GM12878 (cell line): ENCODE results near the gene NCAM1. TPM values are rescaled to one million over a fixed set of nuclear protein-coding genes. Genes with fewer than 3 reads are reported as not detected.

ENCODE experiments used
- ATAC-seq: fragments of 200-7000 bp; cut with Tn5 transposase; 3 replicates; pipeline ENCODE4 v1.9.1; 2020; ENCODE audit warnings: mild to moderate bottlenecking, moderate library complexity
- BruUV-seq: library from RNA; stranded (reverse); fragments of 400-500 nt; replicated peaks from 2 replicates; lab custom pipeline; 2021; lab: Mats Ljungman, UMichigan
- CTCF ChIA-PET: fragments of 300-600 bp; sonication (Branson Sonifier 250); formaldehyde crosslinking; extraction: SDS; loops from one replicate; lab custom pipeline; 2021; ENCODE audit warnings: inconsistent platforms; lab: Yijun Ruan, JAX
- POLR2A ChIA-PET: fragments of 350-600 bp; formaldehyde crosslinking; extraction: SDS; loops from one replicate; lab custom pipeline; 2021; ENCODE audit warnings: inconsistent platforms; lab: Charles Lee
- RAD21 ChIA-PET: fragments of 300-600 bp; sonication (Branson Sonifier 250); formaldehyde crosslinking; loops from one replicate; lab custom pipeline; 2023; ENCODE audit warnings: antibody characterized with exemption; ENCODE audit not compliant: unreplicated experiment; lab: Charles Lee
- SMC1A ChIA-PET: fragments of 300-600 bp; sonication (Branson Sonifier 250); formaldehyde crosslinking; loops from one replicate; lab custom pipeline; 2023; ENCODE audit not compliant: unreplicated experiment, uncharacterized antibody; lab: Charles Lee
- DNase-seq: peaks from one replicate; pipeline ENCODE4 v3.0.0-alpha.2; 2011; ENCODE audit warnings: low read depth, low spot score
- FAIRE-seq: peaks from 3 replicates; lab custom pipeline; 2011; peaks lifted over from hg19 to GRCh38; lab: Jason Lieb, UNC
- H2AFZ ChIP-seq: 2 replicates; pipeline ENCODE4 v1.6.0; 2011; ENCODE audit warnings: low read depth, low read length, control low read depth; ENCODE audit not compliant: control insufficient read depth
- H3K27ac ChIP-seq: 2 replicates; pipeline ENCODE4 v1.5.1; 2011; ENCODE audit warnings: control low read depth; ENCODE audit not compliant: control insufficient read depth, insufficient read depth
- H3K27me3 ChIP-seq, 2 experiments: replicated peaks in 1 of 2; 2 replicates each; pipeline versions ENCODE4 v1.6.0 to v1.6.1; 2011; ENCODE audit warnings: low read length in 1 of 2; ENCODE audit not compliant: control insufficient read depth in 2 of 2, insufficient read depth in 2 of 2
- H3K36me3 ChIP-seq, 2 experiments: 2 replicates each; pipeline ENCODE4 v1.5.1; 2011; ENCODE audit warnings: low read length in 1 of 2; ENCODE audit not compliant: control insufficient read depth in 2 of 2, insufficient read depth in 2 of 2
- H3K4me1 ChIP-seq: 2 replicates; pipeline ENCODE4 v1.6.1; 2011; ENCODE audit warnings: mild to moderate bottlenecking, low read length, moderate library complexity, mixed read lengths; ENCODE audit not compliant: control insufficient read depth, insufficient read depth
- H3K4me2 ChIP-seq: 2 replicates; pipeline ENCODE4 v1.6.0; 2011; ENCODE audit warnings: control low read depth; ENCODE audit not compliant: control insufficient read depth, insufficient read depth
- H3K4me3 ChIP-seq: fragments of 200-600 bp; sonication (generic); 2 replicates; pipeline ENCODE4 v1.5.1; 2016
- H3K79me2 ChIP-seq: 2 replicates; pipeline ENCODE4 v1.6.0; 2011; ENCODE audit warnings: low read length; ENCODE audit not compliant: control insufficient read depth, insufficient read depth
- H3K9ac ChIP-seq: 2 replicates; pipeline ENCODE4 v1.8.0; 2011; ENCODE audit warnings: low read length, control low read depth, mixed read lengths; ENCODE audit not compliant: control insufficient read depth, insufficient read depth
- H3K9me3 ChIP-seq: replicated peaks from 3 replicates; pipeline ENCODE4 v1.5.1; 2011; ENCODE audit warnings: mild to moderate bottlenecking, low read length; ENCODE audit not compliant: control insufficient read depth, insufficient read depth
- H4K20me1 ChIP-seq: 2 replicates; pipeline ENCODE4 v1.6.0; 2011; ENCODE audit not compliant: control insufficient read depth, insufficient read depth
- BCLAF1 ChIP-seq: fragments of 450-650 bp; IDR thresholded peaks from 2 replicates; pipeline ENCODE4 v1.6.1; 2017; ENCODE audit warnings: antibody characterized with exemption, mild to moderate bottlenecking, moderate library complexity
- CHD2 ChIP-seq: IDR thresholded peaks from 2 replicates; pipeline ENCODE4 v1.6.1; 2011; ENCODE audit warnings: low read depth, low read length, improper control_type of control experiment, borderline replicate concordance
- CREB1 ChIP-seq: IDR thresholded peaks from 2 replicates; pipeline ENCODE4 v1.6.1; 2012; ENCODE audit warnings: low read depth, mild to moderate bottlenecking, inconsistent platforms
- IKZF2 ChIP-seq, 2 experiments: fragments of 450-650 bp; IDR thresholded peaks; 2 replicates each; pipeline ENCODE4 v1.6.1; 2017; ENCODE audit warnings: mild to moderate bottlenecking in 2 of 2, moderate library complexity in 2 of 2
- MAX ChIP-seq: IDR thresholded peaks from 2 replicates; pipeline ENCODE4 v1.6.1; 2012; ENCODE audit warnings: low read depth, low read length, improper control_type of control experiment
- POU2F2 ChIP-seq: IDR thresholded peaks from 3 replicates; pipeline ENCODE4 v1.6.1; 2011; ENCODE audit warnings: low read depth, mild to moderate bottlenecking, low read length, borderline replicate concordance
- RFX5 ChIP-seq: IDR thresholded peaks from 2 replicates; pipeline ENCODE4 v1.6.1; 2011; ENCODE audit warnings: low read depth, low read length, improper control_type of control experiment
- SIX5 ChIP-seq: IDR thresholded peaks from 2 replicates; pipeline ENCODE4 v1.6.1; 2011; ENCODE audit warnings: mild to moderate bottlenecking, low read depth, low read length, moderate library complexity; ENCODE audit not compliant: severe bottlenecking
- SRF ChIP-seq, 2 experiments: IDR thresholded peaks; 2 replicates each; pipeline ENCODE4 v1.6.1; 2011; ENCODE audit warnings: low read depth in 2 of 2, low read length in 2 of 2, mild to moderate bottlenecking in 1 of 2, moderate library complexity in 1 of 2
- YY1 ChIP-seq: IDR thresholded peaks from 2 replicates; pipeline ENCODE4 v1.6.1; 2011; ENCODE audit warnings: low read depth, mild to moderate bottlenecking, low read length
- WGBS: methylation state at CpG from one replicate; pipeline ENCODE4 v1.1.6; 2016; ENCODE audit warnings: low lambda C conversion rate; ENCODE audit not compliant: insufficient replicate concordance, insufficient coverage; ENCODE audit errors: missing lambda C conversion rate; 5-methylcytosine and 5-hydroxymethylcytosine counted together
- in situ Hi-C: fragments of 300-500 bp; cut with MboI; formaldehyde crosslinking; loops from 9 replicates; pipeline ENCODE4 v1.14.3; 2018; ENCODE audit warnings: mixed read lengths
- intact Hi-C: fragments of 100-400 bp; cut with micrococcal nuclease; formaldehyde crosslinking; loops from one replicate; pipeline ENCODE4 v1.14.2; 2022; ENCODE audit not compliant: unreplicated experiment
- polyA plus RNA-seq, 11 experiments: library from polyadenylated mRNA; depleted of rRNA in 4 of 11; unstranded in 6 of 11; stranded (reverse) in 5 of 11; fragments of >200 nt; fragmentation: Nextera tagmentation in 4 of 11; fragmentation: Illumina TruSeq in 1 of 11; extraction: Ambion mirVana in 4 of 11; extraction: Trizol in 1 of 11; gene quantifications; 1 replicate in 1 of 11; 2 replicates in 10 of 11; pipeline versions ENCODE4 v1.2.1 to v1.2.3, GENCODE V29; 2011 to 2016; ENCODE audit warnings: inconsistent platforms in 2 of 11, missing spikeins in 2 of 11, low read depth in 1 of 11
- total RNA-seq, 4 experiments: library from RNA; depleted of rRNA in 3 of 4; stranded (reverse); fragments of >200 nt in 3 of 4; fragmentation: Illumina TruSeq in 1 of 4; extraction: Trizol in 1 of 4; gene quantifications; 2 replicates each; pipeline versions ENCODE4 v1.2.1 to v1.2.3, GENCODE V29; 2013 to 2021
- TF ChIP-seq, protein P1 (sequence below): fragments of 450-650 bp; IDR thresholded peaks from 2 replicates; pipeline ENCODE4 v1.6.1; 2017; ENCODE audit warnings: mild to moderate bottlenecking, low read depth, inconsistent platforms; ENCODE audit not compliant: poor library complexity, severe bottlenecking
- TF ChIP-seq, protein P2 (sequence below): fragments of 450-650 bp; IDR thresholded peaks from 2 replicates; pipeline ENCODE4 v1.6.1; 2014; ENCODE audit warnings: mild to moderate bottlenecking
- TF ChIP-seq, protein P3 (sequence below): IDR thresholded peaks from 2 replicates; pipeline ENCODE4 v1.6.1; 2012; ENCODE audit warnings: mild to moderate bottlenecking, low read depth, low read length

The NCAM1 gene
- total and polyA plus RNA-seq, 10 of the 15 experiments (the other 5 are each of a cell fraction or from before 2014, with no cell fraction given), result 0.10 to 0.23 (median 0.11) TPM; not detected in 7

GRCh38 chr11:113103932-113104690 is 142.9 kb downstream of the NCAM1 start:
- Histone ChIP-seq H3K4me2 (no peak overlapping the region), H3K4me3 (no peak overlapping the region), H3K9ac (no peak overlapping the region), H4K20me1 (no peaks in the 10 kb centered on the region), H3K9me3 (no peaks in the 10 kb centered on the region), H2AFZ (no peak overlapping the region), H3K4me1 (no peaks in the 10 kb centered on the region), H3K27me3 (no peaks in the 10 kb centered on the region), H3K79me2 (no peaks in the 10 kb centered on the region), H3K27ac (no peak overlapping the region), H3K36me3 (no peaks in the 10 kb centered on the region)
- no TSS peak for BruUV-seq
- ChIA-PET CTCF (interaction anchor here (0.7 kb wide), 1 partner anchor 1157 kb away, joined by 3 read pairs; no protein-coding TSS in a partner anchor), RAD21 (no interaction called here), POLR2A (no interaction called here), SMC1A (no interaction called here)
- FAIRE-seq (no peak), DNase-seq (no peak), ATAC-seq (no peak)
- 19% methylated on average over 9 of the region's 9 CpGs for WGBS
- intact Hi-C loops (no loop called here), in situ Hi-C loops (no loop called here)
- TF ChIP-seq, protein P1, sequence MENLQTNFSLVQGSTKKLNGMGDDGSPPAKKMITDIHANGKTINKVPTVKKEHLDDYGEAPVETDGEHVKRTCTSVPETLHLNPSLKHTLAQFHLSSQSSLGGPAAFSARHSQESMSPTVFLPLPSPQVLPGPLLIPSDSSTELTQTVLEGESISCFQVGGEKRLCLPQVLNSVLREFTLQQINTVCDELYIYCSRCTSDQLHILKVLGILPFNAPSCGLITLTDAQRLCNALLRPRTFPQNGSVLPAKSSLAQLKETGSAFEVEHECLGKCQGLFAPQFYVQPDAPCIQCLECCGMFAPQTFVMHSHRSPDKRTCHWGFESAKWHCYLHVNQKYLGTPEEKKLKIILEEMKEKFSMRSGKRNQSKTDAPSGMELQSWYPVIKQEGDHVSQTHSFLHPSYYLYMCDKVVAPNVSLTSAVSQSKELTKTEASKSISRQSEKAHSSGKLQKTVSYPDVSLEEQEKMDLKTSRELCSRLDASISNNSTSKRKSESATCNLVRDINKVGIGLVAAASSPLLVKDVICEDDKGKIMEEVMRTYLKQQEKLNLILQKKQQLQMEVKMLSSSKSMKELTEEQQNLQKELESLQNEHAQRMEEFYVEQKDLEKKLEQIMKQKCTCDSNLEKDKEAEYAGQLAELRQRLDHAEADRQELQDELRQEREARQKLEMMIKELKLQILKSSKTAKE, result no peak
- TF ChIP-seq BCLAF1, result no peak
- no peak for TF ChIP-seq YY1
- TF ChIP-seq CREB1, result no peak
- TF ChIP-seq, protein P2, sequence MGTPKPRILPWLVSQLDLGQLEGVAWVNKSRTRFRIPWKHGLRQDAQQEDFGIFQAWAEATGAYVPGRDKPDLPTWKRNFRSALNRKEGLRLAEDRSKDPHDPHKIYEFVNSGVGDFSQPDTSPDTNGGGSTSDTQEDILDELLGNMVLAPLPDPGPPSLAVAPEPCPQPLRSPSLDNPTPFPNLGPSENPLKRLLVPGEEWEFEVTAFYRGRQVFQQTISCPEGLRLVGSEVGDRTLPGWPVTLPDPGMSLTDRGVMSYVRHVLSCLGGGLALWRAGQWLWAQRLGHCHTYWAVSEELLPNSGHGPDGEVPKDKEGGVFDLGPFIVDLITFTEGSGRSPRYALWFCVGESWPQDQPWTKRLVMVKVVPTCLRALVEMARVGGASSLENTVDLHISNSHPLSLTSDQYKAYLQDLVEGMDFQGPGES, result no peak
- TF ChIP-seq CHD2, result no peak
- TF ChIP-seq POU2F2, result no peak
- TF ChIP-seq MAX, result no peak
- no peak for TF ChIP-seq SIX5
- no peak for TF ChIP-seq IKZF2 (IDR thresholded peaks at IDR 0.05)
- TF ChIP-seq, protein P3, sequence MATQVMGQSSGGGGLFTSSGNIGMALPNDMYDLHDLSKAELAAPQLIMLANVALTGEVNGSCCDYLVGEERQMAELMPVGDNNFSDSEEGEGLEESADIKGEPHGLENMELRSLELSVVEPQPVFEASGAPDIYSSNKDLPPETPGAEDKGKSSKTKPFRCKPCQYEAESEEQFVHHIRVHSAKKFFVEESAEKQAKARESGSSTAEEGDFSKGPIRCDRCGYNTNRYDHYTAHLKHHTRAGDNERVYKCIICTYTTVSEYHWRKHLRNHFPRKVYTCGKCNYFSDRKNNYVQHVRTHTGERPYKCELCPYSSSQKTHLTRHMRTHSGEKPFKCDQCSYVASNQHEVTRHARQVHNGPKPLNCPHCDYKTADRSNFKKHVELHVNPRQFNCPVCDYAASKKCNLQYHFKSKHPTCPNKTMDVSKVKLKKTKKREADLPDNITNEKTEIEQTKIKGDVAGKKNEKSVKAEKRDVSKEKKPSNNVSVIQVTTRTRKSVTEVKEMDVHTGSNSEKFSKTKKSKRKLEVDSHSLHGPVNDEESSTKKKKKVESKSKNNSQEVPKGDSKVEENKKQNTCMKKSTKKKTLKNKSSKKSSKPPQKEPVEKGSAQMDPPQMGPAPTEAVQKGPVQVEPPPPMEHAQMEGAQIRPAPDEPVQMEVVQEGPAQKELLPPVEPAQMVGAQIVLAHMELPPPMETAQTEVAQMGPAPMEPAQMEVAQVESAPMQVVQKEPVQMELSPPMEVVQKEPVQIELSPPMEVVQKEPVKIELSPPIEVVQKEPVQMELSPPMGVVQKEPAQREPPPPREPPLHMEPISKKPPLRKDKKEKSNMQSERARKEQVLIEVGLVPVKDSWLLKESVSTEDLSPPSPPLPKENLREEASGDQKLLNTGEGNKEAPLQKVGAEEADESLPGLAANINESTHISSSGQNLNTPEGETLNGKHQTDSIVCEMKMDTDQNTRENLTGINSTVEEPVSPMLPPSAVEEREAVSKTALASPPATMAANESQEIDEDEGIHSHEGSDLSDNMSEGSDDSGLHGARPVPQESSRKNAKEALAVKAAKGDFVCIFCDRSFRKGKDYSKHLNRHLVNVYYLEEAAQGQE, result no peak
- TF ChIP-seq RFX5, result no peak
- no peak for TF ChIP-seq SRF (IDR thresholded peaks at IDR 0.05; ENCODE audit: low read depth in 2 of 2, low read length in 2 of 2)
